ENCODE data around the gene BRD9.
"Not testable (repeated sequence)": the region's sequence is repeated elsewhere in the genome, so short reads cannot be mapped to it uniquely, and the experiment has no call there.

The BRD9 gene

GRCh38 chr5:854217-854616 lies 38.4 kb downstream of the BRD9 start:
- TF ChIP-seq CTCF (conservative IDR thresholded peaks at IDR 0.05; ENCODE audit: low read length): no peak

DNA sequence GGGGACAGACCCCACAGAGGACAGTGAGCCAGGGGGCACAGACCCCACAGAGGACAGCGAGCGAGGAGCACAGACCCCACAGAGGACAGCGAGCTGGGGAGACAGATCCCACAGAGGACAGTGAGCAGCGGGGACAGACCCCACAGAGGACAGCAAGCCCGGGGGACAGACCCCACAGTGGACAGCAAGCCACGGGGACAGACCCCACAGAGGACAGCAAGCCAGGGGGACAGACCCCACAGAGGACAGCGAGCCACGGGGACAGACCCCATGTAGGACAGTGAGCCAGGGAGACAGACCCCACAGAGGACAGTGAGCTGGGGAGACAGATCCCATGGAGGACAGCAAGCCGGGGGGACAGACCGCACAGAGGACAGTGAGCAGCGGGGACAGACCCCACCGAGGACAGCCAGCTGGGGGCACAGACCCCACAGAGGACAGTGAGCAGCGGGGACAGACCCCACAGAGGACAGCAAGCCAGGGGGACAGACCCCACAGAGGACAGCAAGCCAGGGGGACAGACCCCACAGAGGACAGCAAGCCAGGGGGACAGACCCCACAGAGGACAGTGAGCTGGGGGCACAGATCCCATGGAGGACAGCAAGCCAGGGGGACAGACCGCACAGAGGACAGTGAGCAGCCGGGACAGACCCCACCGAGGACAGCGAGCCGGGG lies 39.0 kb downstream of the BRD9 start:
- not testable (repeated sequence) for DNase-seq (ENCODE audit: low read depth); H3K4me3 ChIP-seq (ENCODE audit: low read length)

More at GRCh38 chr5:854217-854616, 38.4 kb downstream of the BRD9 start:
- DNase-seq (ENCODE audit: low read depth): no peak
- no peak overlapping the region for H3K4me3 ChIP-seq (ENCODE audit: low read length)

- no peak for TF ChIP-seq CTCF (conservative IDR thresholded peaks at IDR 0.05; ENCODE audit: low read length)
- no peak for DNase-seq (ENCODE audit: low read depth)
Observed at GRCh38 chr5:852431-853401, 39.9 kb downstream of the BRD9 start.

DNA sequence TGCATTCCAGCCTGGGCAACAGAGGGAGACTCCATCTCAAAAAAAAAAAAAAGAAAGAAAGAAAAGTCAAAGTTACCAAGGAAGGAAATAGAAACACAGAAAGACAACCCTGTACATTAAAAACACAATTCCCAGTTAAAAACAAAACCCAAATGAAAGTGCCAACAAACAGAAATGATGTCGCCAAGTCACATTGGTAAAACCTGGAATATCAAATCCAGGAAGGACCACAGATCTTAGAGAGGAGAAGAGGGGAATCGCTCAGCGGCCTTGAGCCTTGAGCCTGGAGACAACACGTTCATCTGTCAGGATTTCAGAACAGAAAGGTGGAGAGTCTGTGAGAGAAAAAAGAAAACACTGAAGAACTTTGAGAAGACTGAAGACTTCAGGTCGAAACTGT lies 40.6 kb downstream of the BRD9 start:
- H3K4me3 ChIP-seq (ENCODE audit: low read length): no peak overlapping the region
- no peak for TF ChIP-seq CTCF (conservative IDR thresholded peaks at IDR 0.05; ENCODE audit: low read length)
- DNase-seq (ENCODE audit: low read depth): no peak

More at GRCh38 chr5:852431-853401, 39.9 kb downstream of the BRD9 start:
- no peak overlapping the region for H3K4me3 ChIP-seq (ENCODE audit: low read length)

DNA sequence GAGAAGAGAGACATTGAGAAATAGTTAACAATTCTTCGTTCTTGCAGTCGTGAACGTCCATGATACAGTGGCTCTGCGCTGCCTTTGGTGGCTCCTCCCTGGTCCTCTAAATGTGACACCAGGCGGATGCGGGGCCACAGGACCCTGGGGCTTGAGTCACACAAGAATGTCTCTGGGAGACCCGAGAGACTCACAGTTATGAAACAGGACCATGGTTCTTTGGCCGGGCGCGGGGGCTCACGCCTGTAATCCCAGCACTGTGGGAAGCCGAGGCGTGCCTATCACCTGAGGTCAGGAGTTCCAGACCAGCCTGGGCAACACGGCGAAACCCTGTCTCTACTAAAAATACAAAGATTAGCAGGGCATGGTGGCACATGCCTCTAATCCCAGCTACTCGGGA lies 41.0 kb downstream of the BRD9 start:
- no peak for TF ChIP-seq CTCF (conservative IDR thresholded peaks at IDR 0.05; ENCODE audit: low read length)
- DNase-seq (ENCODE audit: low read depth): no peak
- no peak overlapping the region for H3K4me3 ChIP-seq (ENCODE audit: low read length)

DNA sequence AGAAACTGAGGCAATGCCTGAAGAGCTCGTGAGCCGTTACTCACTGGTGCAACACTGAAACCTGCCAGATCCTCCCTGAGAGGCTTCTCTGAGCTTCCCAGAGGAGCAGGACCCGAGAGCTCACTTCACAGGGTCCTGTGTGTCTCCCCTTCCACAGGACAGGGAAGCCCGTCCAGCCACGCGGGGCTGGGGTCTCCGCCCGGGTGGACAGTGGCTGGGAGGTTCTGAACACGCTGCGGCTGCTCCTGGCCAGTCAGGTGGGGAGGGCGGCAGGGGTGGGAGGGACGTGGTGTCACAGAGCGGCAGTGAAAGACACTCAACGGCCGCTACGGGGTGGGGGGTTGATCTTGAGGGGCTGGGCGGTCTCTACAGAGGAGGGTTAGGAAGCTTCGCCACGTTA lies 41.5 kb downstream of the BRD9 start:
- no peak overlapping the region for H3K4me3 ChIP-seq (ENCODE audit: low read length)
- no peak for DNase-seq (ENCODE audit: low read depth)
- TF ChIP-seq CTCF (conservative IDR thresholded peaks at IDR 0.05; ENCODE audit: low read length): no peak

- TF ChIP-seq CTCF (conservative IDR thresholded peaks at IDR 0.05; ENCODE audit: low read length): no peak
- no peak for DNase-seq (ENCODE audit: low read depth)
Observed at GRCh38 chr5:850511-851006, 42.0 kb downstream of the BRD9 start, which contains the start of gene ZDHHC11. ZDHHC11 (minus strand) TSS chr5:850986; CDS start chr5:850602, 384 bp downstream.

More at GRCh38 chr5:850511-851006, 42.0 kb downstream of the BRD9 start, which contains the start of gene ZDHHC11:
- no peak within 1 kb of the TSS for H3K4me3 ChIP-seq (ENCODE audit: low read length)

Measured in AG10803 (cell line).